ENCODE measurements around the gene TNK1.

DNA sequence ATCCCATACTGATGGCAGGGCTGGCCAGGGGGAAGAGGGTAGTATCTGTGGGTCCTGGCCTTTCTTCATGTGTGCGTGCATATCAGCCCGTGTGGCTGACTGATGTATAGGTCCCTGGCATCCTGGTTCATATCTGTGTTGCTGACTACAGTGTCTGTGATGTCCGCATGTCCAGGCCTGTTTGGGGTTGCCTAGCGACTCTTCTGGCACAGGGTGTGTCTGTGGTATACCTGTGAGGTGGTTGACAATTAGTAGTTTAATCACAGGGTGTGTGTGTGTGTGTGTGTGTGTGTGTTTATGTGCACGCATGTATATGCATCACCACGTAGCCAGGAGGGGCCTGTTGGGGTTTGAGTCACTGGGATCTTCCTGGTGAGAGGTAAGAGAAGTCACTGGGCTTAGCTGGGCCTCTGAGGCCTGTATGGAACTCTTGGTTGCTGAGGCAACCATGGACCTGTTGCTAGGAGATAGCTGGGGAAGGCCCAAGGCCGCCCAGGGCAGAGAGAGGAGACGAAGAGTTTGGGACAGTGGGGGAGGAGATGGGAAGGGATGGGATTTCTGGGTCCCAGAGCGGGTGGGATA, 26.5 kb upstream of the TNK1 start:
- TF ChIP-seq, protein P1, sequence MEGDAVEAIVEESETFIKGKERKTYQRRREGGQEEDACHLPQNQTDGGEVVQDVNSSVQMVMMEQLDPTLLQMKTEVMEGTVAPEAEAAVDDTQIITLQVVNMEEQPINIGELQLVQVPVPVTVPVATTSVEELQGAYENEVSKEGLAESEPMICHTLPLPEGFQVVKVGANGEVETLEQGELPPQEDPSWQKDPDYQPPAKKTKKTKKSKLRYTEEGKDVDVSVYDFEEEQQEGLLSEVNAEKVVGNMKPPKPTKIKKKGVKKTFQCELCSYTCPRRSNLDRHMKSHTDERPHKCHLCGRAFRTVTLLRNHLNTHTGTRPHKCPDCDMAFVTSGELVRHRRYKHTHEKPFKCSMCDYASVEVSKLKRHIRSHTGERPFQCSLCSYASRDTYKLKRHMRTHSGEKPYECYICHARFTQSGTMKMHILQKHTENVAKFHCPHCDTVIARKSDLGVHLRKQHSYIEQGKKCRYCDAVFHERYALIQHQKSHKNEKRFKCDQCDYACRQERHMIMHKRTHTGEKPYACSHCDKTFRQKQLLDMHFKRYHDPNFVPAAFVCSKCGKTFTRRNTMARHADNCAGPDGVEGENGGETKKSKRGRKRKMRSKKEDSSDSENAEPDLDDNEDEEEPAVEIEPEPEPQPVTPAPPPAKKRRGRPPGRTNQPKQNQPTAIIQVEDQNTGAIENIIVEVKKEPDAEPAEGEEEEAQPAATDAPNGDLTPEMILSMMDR (IDR thresholded peaks at IDR 0.05), result no peak
- no peak for TF ChIP-seq POLR2A (IDR thresholded peaks at IDR 0.05)

All from testis (tissue), 2 donors.